ENCODE data around the gene FBXL13. TPM values are rescaled to one million over a fixed set of nuclear protein-coding genes. Genes with fewer than 3 reads are reported as not detected.
A peak's percentile ranks its signal among the peaks of the same experiment; 100 is the strongest.

Gene FBXL13
- total RNA-seq, 1 donor: 2.2 TPM

GRCh38 chr7:102918845-102919244, 155.8 kb downstream of the FBXL13 start:
- Histone ChIP-seq H4K20me1 (ENCODE audit: insufficient read depth, low read length) (no peaks in the 10 kb centered on the region), H3K9me3 (ENCODE audit: low read depth, low read length) (no peaks in the 10 kb centered on the region), H3K27me3 (ENCODE audit: insufficient read depth, low read length) (no peaks in the 10 kb centered on the region), H2AFZ (ENCODE audit: low read length) (no peak overlapping the region), H3K36me3 (ENCODE audit: insufficient read depth, low read length) (no peaks in the 10 kb centered on the region), H3K4me3 (ENCODE audit: insufficient read depth, low read length) (no peak overlapping the region), H3K27ac (ENCODE audit: low read depth, low read length) (no peak overlapping the region), H3K4me2 (ENCODE audit: insufficient read depth, low read length) (no peak overlapping the region), H3K4me1 (ENCODE audit: insufficient read depth, low read length) (peaks cover 20% of the 10 kb centered on the region), H3K79me2 (ENCODE audit: insufficient read depth, low read length) (no peaks in the 10 kb centered on the region)
- no peak for TF ChIP-seq CTCF (IDR thresholded peaks at IDR 0.05; ENCODE audit: extremely low read depth, low read depth, low read length)
- DNase-seq (ENCODE audit: insufficient read length, low spot score, missing footprints): peak; percentile 19

GRCh38 chr7:102917436-102918353, 156.9 kb downstream of the FBXL13 start:
- TF ChIP-seq CTCF (IDR thresholded peaks at IDR 0.05; ENCODE audit: extremely low read depth, low read depth, low read length): no peak
- Histone ChIP-seq H3K79me2 (ENCODE audit: insufficient read depth, low read length) (no peaks in the 10 kb centered on the region), H3K4me2 (ENCODE audit: insufficient read depth, low read length) (no peak overlapping the region), H3K27ac (ENCODE audit: low read depth, low read length) (no peak overlapping the region), H3K4me1 (ENCODE audit: insufficient read depth, low read length) (peaks cover 28% of the 10 kb centered on the region), H4K20me1 (ENCODE audit: insufficient read depth, low read length) (no peaks in the 10 kb centered on the region), H3K27me3 (ENCODE audit: insufficient read depth, low read length) (no peaks in the 10 kb centered on the region), H3K9me3 (ENCODE audit: low read depth, low read length) (no peaks in the 10 kb centered on the region), H3K36me3 (ENCODE audit: insufficient read depth, low read length) (no peaks in the 10 kb centered on the region), H2AFZ (ENCODE audit: low read length) (no peak overlapping the region), H3K4me3 (ENCODE audit: insufficient read depth, low read length) (no peak overlapping the region)
- no peak for DNase-seq (ENCODE audit: insufficient read length, low spot score, missing footprints)

- DNase-seq (ENCODE audit: insufficient read length, low spot score, missing footprints): no peak
- H3K79me2 ChIP-seq (ENCODE audit: insufficient read depth, low read length): no peaks in the 10 kb centered on the region
- peaks cover 33% of the 10 kb centered on the region for H3K4me1 ChIP-seq (ENCODE audit: insufficient read depth, low read length)
- H3K4me3 ChIP-seq (ENCODE audit: insufficient read depth, low read length): no peak overlapping the region
- TF ChIP-seq CTCF (IDR thresholded peaks at IDR 0.05; ENCODE audit: extremely low read depth, low read depth, low read length): no peak
- H3K27me3 ChIP-seq (ENCODE audit: insufficient read depth, low read length): no peaks in the 10 kb centered on the region
- no peak overlapping the region for H2AFZ ChIP-seq (ENCODE audit: low read length)
- H3K9me3 ChIP-seq (ENCODE audit: low read depth, low read length): no peaks in the 10 kb centered on the region
- no peaks in the 10 kb centered on the region for H4K20me1 ChIP-seq (ENCODE audit: insufficient read depth, low read length)
- no peaks in the 10 kb centered on the region for H3K36me3 ChIP-seq (ENCODE audit: insufficient read depth, low read length)
- H3K4me2 ChIP-seq (ENCODE audit: insufficient read depth, low read length): peak overlapping the region; percentile 12
- H3K27ac ChIP-seq (ENCODE audit: low read depth, low read length): peak overlapping the region; percentile 47
These were observed 157.7 kb downstream of the FBXL13 start for GRCh38 chr7:102916881-102917280.

GRCh38 chr7:102916426-102916825, 158.2 kb downstream of the FBXL13 start:
- no peaks in the 10 kb centered on the region for H3K79me2 ChIP-seq (ENCODE audit: insufficient read depth, low read length)
- H3K27me3 ChIP-seq (ENCODE audit: insufficient read depth, low read length): no peaks in the 10 kb centered on the region
- no peak overlapping the region for H3K4me3 ChIP-seq (ENCODE audit: insufficient read depth, low read length)
- peaks cover 33% of the 10 kb centered on the region for H3K4me1 ChIP-seq (ENCODE audit: insufficient read depth, low read length)
- no peaks in the 10 kb centered on the region for H3K36me3 ChIP-seq (ENCODE audit: insufficient read depth, low read length)
- no peak overlapping the region for H2AFZ ChIP-seq (ENCODE audit: low read length)
- H3K9me3 ChIP-seq (ENCODE audit: low read depth, low read length): no peaks in the 10 kb centered on the region
- peak; percentile 66 for DNase-seq (ENCODE audit: insufficient read length, low spot score, missing footprints)
- peak overlapping the region; percentile 12 for H3K4me2 ChIP-seq (ENCODE audit: insufficient read depth, low read length)
- no peak for TF ChIP-seq CTCF (IDR thresholded peaks at IDR 0.05; ENCODE audit: extremely low read depth, low read depth, low read length)
- peak overlapping the region; percentile 47 for H3K27ac ChIP-seq (ENCODE audit: low read depth, low read length)
- no peaks in the 10 kb centered on the region for H4K20me1 ChIP-seq (ENCODE audit: insufficient read depth, low read length)

Measured in osteoblast (primary cell).